ENCODE data around the gene LKAAEAR1. TPM values are rescaled to one million over a fixed set of nuclear protein-coding genes. Genes with fewer than 3 reads are reported as not detected.

LKAAEAR1 gene
- total and polyA plus RNA-seq, 12 donors: 0.12 TPM; not detected in 11

GRCh38 chr20:64086801-64087200 is 2.6 kb upstream of the LKAAEAR1 start:
- ATAC-seq: no peak
- peaks cover 0 to 42% (median 30%) of the 10 kb centered on the region in 7 donors for H3K27me3 ChIP-seq

GRCh38 chr20:64084685-64085152 is 521 bp upstream of the LKAAEAR1 start:
- TF ChIP-seq CTCF (IDR thresholded peaks at IDR 0.05): no peak
- Histone ChIP-seq H3K4me1 (peaks cover 6 to 42% (median 22%) of the 10 kb centered on the region in 9 donors), H3K27ac (no peak overlapping the region), H3K36me3 (no peaks in the 10 kb centered on the region), H3K9me3 (peaks cover 0 to 3% (median 0%) of the 10 kb centered on the region in 11 donors), H3K27me3 (peaks cover 0 to 39% (median 30%) of the 10 kb centered on the region in 7 donors), H3K4me3 (no peak overlapping the region)
- ATAC-seq (no peak), DNase-seq (no peak)
- WGBS, 2 donors: 2 to 8% methylated on average over 23 of the region's 23 CpGs
- intact Hi-C loops (cut with DNase I): loop anchor here in 5 of 10 donors (5.0 kb wide), 2 partner anchors 33 to 38 kb away; no protein-coding TSS in a partner anchor

More at GRCh38 chr20:64086801-64087200, 2.6 kb upstream of the LKAAEAR1 start:
- H3K4me1 ChIP-seq: peaks cover 6 to 28% (median 21%) of the 10 kb centered on the region in 9 donors
- whole genome bisulfite sequencing, 2 donors: 92% methylated on average over 8 of the region's 11 CpGs
- no peak for TF ChIP-seq CTCF (IDR thresholded peaks at IDR 0.05)
- no peak for DNase-seq
- H3K27ac ChIP-seq: no peak overlapping the region
- H3K4me3 ChIP-seq: no peak overlapping the region
- intact Hi-C loops (cut with DNase I): no loop called here
- peaks cover 0 to 3% (median 0%) of the 10 kb centered on the region in 11 donors for H3K9me3 ChIP-seq
- no peaks in the 10 kb centered on the region for H3K36me3 ChIP-seq

- peak; percentile 66 to 77 for DNase-seq
- TF ChIP-seq CTCF (IDR thresholded peaks at IDR 0.05): peak; percentile 35 to 83 (median 68)
- Histone ChIP-seq H3K36me3 (no peaks in the 10 kb centered on the region), H3K4me1 (peaks cover 14 to 53% (median 33%) of the 10 kb centered on the region in 9 donors), H3K9me3 (peaks cover 0 to 3% (median 0%) of the 10 kb centered on the region in 11 donors), H3K27me3 (peaks cover 0 to 37% (median 30%) of the 10 kb centered on the region in 7 donors), H3K27ac (peak overlapping the region in 1 of 10 donors; percentile 14), H3K4me3 (peak overlapping the region; percentile 27 to 74 (median 62))
- 1% methylated on average over 36 to 52 of the region's 52 CpGs for WGBS, 2 donors
- intact Hi-C loops (cut with DNase I): loop anchor here in 5 of 10 donors (5.0 kb wide), 2 partner anchors 34 to 39 kb away; no protein-coding TSS in a partner anchor
- ATAC-seq: peak; percentile 28 to 62 (median 56)
Observed at GRCh38 chr20:64083378-64083803, 807 bp downstream of the LKAAEAR1 start.

GRCh38 chr20:64082820-64083377 is 1.3 kb downstream of the LKAAEAR1 start:
- no peak for DNase-seq
- no peak for TF ChIP-seq CTCF (IDR thresholded peaks at IDR 0.05)
- ATAC-seq: no peak
- Histone ChIP-seq H3K27ac (peak overlapping the region in 1 of 10 donors; percentile 14), H3K4me1 (peaks cover 16 to 55% (median 38%) of the 10 kb centered on the region in 9 donors), H3K4me3 (peak overlapping the region in 9 of 10 donors; percentile 56 to 74 (median 63)), H3K9me3 (peaks cover 0 to 3% (median 0%) of the 10 kb centered on the region in 11 donors), H3K27me3 (peaks cover 0 to 35% (median 30%) of the 10 kb centered on the region in 7 donors), H3K36me3 (no peaks in the 10 kb centered on the region)
- intact Hi-C loops (cut with DNase I): loop anchor here in 5 of 10 donors (5.0 kb wide), 2 partner anchors 34 to 39 kb away; no protein-coding TSS in a partner anchor
- WGBS, 2 donors: 25 to 27% methylated on average over 13 of the region's 13 CpGs

All from heart right ventricle (tissue), 16 donors.